Epithelial cell of esophagus (primary cell): ENCODE results near the gene TPTE.
"Not testable (repeated sequence)": the region's sequence is repeated elsewhere in the genome, so short reads cannot be mapped to it uniquely, and the experiment has no call there.

Experiments used
- DNase-seq: peaks from one replicate; pipeline ENCODE4 v3.0.0; 2010; ENCODE audit warnings: low read depth
- H3K4me3 ChIP-seq: 2 replicates; pipeline ENCODE4 v1.5.1; 2011; ENCODE audit warnings: mild to moderate bottlenecking, low read length, control low read depth
- CTCF ChIP-seq: IDR thresholded peaks from 2 replicates; pipeline ENCODE4 v1.5.1; 2011; ENCODE audit warnings: low read depth, mild to moderate bottlenecking, low read length, control low read depth, inconsistent platforms; ENCODE audit not compliant: insufficient read depth; ENCODE audit errors: missing control alignments

The TPTE gene

GRCh38 chr21:10521091-10521598 lies at the start of gene TPTE:
TSS of gene TPTE (plus strand) at chr21:10521583. CDS start at chr21:10538724, 17,141 bp downstream.
- H3K4me3 ChIP-seq: no peak within 1 kb of the TSS
- no peak for DNase-seq
- TF ChIP-seq CTCF: no peak

- not testable (repeated sequence) for H3K4me3 ChIP-seq, DNase-seq
Observed at GRCh38 chr21:10471999-10472398, 49.4 kb upstream of the TPTE start.

- H3K4me3 ChIP-seq, DNase-seq: not testable (repeated sequence)
Observed at GRCh38 chr21:10477794-10478193, 43.6 kb upstream of the TPTE start.

GRCh38 chr21:10479875-10480274 lies 41.5 kb upstream of the TPTE start:
- not testable (repeated sequence) for H3K4me3 ChIP-seq, DNase-seq

GRCh38 chr21:10484864-10485263 lies 36.5 kb upstream of the TPTE start:
- DNase-seq, H3K4me3 ChIP-seq: not testable (repeated sequence)

- not testable (repeated sequence) for H3K4me3 ChIP-seq
Observed at GRCh38 chr21:10490453-10490852, 30.9 kb upstream of the TPTE start.

GRCh38 chr21:10511116-10511515 lies 10.3 kb upstream of the TPTE start:
- H3K4me3 ChIP-seq: no peak overlapping the region
- TF ChIP-seq CTCF: no peak
- no peak for DNase-seq

More at GRCh38 chr21:10490453-10490852, 30.9 kb upstream of the TPTE start:
- not testable (repeated sequence) for DNase-seq

GRCh38 chr21:10516889-10517288 lies 4.5 kb upstream of the TPTE start:
- DNase-seq: not testable (repeated sequence)

GRCh38 chr21:10517904-10518303 lies 3.5 kb upstream of the TPTE start:
- DNase-seq, H3K4me3 ChIP-seq: not testable (repeated sequence)

More at GRCh38 chr21:10516889-10517288, 4.5 kb upstream of the TPTE start:
- H3K4me3 ChIP-seq: not testable (repeated sequence)

GRCh38 chr21:10521835-10522500 lies 585 bp downstream of the TPTE start:
- DNase-seq: not testable (repeated sequence)

GRCh38 chr21:10539956-10540355 lies 18.6 kb downstream of the TPTE start:
- DNase-seq: no peak
- no peak overlapping the region for H3K4me3 ChIP-seq
- TF ChIP-seq CTCF: no peak

More at GRCh38 chr21:10521835-10522500, 585 bp downstream of the TPTE start:
- H3K4me3 ChIP-seq: not testable (repeated sequence)

GRCh38 chr21:10544376-10544775 lies 23.0 kb downstream of the TPTE start:
- H3K4me3 ChIP-seq, DNase-seq: not testable (repeated sequence)

- DNase-seq, H3K4me3 ChIP-seq: not testable (repeated sequence)
Observed at GRCh38 chr21:10547868-10548267, 26.5 kb downstream of the TPTE start.

GRCh38 chr21:10548331-10548954 lies 27.1 kb downstream of the TPTE start:
- H3K4me3 ChIP-seq, DNase-seq: not testable (repeated sequence)

GRCh38 chr21:10570803-10571202 lies 49.4 kb downstream of the TPTE start:
- not testable (repeated sequence) for DNase-seq, H3K4me3 ChIP-seq
